Measurements from ENCODE around the gene PIP5K1B. TPM values are rescaled to one million over a fixed set of nuclear protein-coding genes. Genes with fewer than 3 reads are reported as not detected.

Gene PIP5K1B
- total RNA-seq, 1 experiment from 2014 or later = 2.5 TPM

DNA sequence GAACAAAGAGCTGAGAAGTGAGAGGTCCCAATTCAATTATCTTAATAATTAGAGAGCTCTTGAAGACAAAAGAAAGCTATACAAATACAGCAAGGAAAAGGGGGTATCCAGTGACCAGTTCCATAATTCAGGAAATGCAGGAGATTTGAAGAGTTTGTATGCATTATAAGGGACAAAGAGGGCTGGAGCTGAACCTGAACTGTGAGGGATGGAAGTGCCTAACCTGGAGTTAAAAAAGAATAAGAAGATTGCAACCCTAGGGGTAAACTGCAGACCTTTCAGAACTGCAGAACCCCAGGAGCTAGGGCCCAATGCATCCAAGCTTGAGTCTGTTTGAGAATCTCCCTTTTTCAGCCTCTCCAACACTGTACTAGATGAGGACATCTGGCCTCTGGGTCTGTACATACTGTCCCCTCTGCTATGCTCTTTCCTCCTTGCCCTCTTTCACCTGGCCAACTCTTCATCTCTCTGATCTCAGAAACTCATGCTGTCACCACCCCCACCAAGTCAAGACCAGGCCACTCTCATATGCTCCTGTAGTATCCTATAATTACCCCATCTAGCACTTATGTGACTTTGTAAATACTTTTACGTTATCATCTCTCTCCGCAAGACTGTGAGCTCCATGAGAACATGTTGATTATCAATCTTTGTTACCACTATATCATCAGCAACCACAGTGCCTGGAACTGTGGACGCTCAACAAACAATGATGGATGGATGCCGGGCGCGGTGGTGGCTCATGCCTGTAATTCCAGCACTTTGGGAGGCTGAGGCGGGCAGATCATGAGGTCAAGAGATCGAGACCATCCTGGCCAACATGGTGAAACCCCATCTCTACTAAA, 315.5 kb downstream of the PIP5K1B start:
- no peak overlapping the region for H3T11ph ChIP-seq (ENCODE audit: low read length)
- Mint-ChIP-seq H3K36me3 (ENCODE audit: insufficient read depth in 1 of 3, low read depth in 3 of 3) (no peaks in the 10 kb centered on the region), H3K27me3 (ENCODE audit: low read depth) (no peaks in the 10 kb centered on the region), H3K4me1 (peaks cover 29 to 48% of the 10 kb centered on the region in 2 experiments), H3K27ac (no peak overlapping the region), H3K9me3 (no peaks in the 10 kb centered on the region), H3K4me3 (no peak overlapping the region)
- H3K27me3 ChIP-seq (ENCODE audit: insufficient read depth, low read length) = no peaks in the 10 kb centered on the region
- H3K79me1 ChIP-seq (ENCODE audit: insufficient read depth, low read depth, low read length, poor library complexity, severe bottlenecking) = no peaks in the 10 kb centered on the region
- no peak for DNase-seq
- no peak overlapping the region for H3K4ac ChIP-seq (ENCODE audit: low read depth, low read length)
- H3K9ac ChIP-seq (ENCODE audit: extremely low read depth, insufficient read length, low read length) = no peak overlapping the region
- H3K27ac ChIP-seq (ENCODE audit: insufficient read length, low read depth, low read length) = no peak overlapping the region
- no peaks in the 10 kb centered on the region for H4K20me1 ChIP-seq (ENCODE audit: control insufficient read depth, insufficient read depth, insufficient read length)
- H3K4me1 ChIP-seq (ENCODE audit: insufficient read depth, low read length) = peaks cover 3% of the 10 kb centered on the region; the same call in 1 of the 2 replicates
- H2BK15ac ChIP-seq (ENCODE audit: low read depth, low read length) = no peak overlapping the region
- H2AFZ ChIP-seq (ENCODE audit: low read length) = no peak overlapping the region
- H2BK5ac ChIP-seq (ENCODE audit: insufficient read length, low read length) = no peak overlapping the region
- H4K5ac ChIP-seq (ENCODE audit: insufficient read length, low read depth, low read length) = no peak overlapping the region
- H2BK12ac ChIP-seq (ENCODE audit: insufficient read length, low read depth, low read length) = no peak overlapping the region
- WGBS (ENCODE audit: extremely low coverage, insufficient read length, low lambda C conversion rate) = no CpG with 5 or more reads among the region's 8 CpGs
- H3K14ac ChIP-seq (ENCODE audit: insufficient read depth, low read length) = no peak overlapping the region
- no peak overlapping the region for H2BK120ac ChIP-seq (ENCODE audit: low read depth, low read length, poor library complexity, severe bottlenecking)
- no peak overlapping the region for H4K91ac ChIP-seq (ENCODE audit: insufficient read length, low read depth, low read length)
- no peak overlapping the region for H2AK5ac ChIP-seq (ENCODE audit: insufficient read length, low read length)
- H3K9me3 ChIP-seq (ENCODE audit: control insufficient read depth, low read depth, low read length) = no peaks in the 10 kb centered on the region
- no peaks in the 10 kb centered on the region for H3K79me2 ChIP-seq (ENCODE audit: insufficient read depth, low read length)
- no peak overlapping the region for H3K18ac ChIP-seq (ENCODE audit: insufficient read length, low read depth, low read length)
- H3K4me2 ChIP-seq (ENCODE audit: insufficient read depth, insufficient read length, low read length) = no peak overlapping the region
- H2BK20ac ChIP-seq (ENCODE audit: low read depth, low read length, poor library complexity, severe bottlenecking) = no peak overlapping the region
- H3K23ac ChIP-seq (ENCODE audit: insufficient read length, low read depth, low read length) = no peak overlapping the region
- H4K8ac ChIP-seq (replicated peaks; ENCODE audit: insufficient read length, low read depth, low read length) = no peak overlapping the region
- H3K23me2 ChIP-seq (ENCODE audit: insufficient read length, low read depth, low read length, poor library complexity, severe bottlenecking) = no peaks in the 10 kb centered on the region
- H3K56ac ChIP-seq (ENCODE audit: insufficient read length, low read depth, low read length) = no peak overlapping the region
- TF ChIP-seq CTCF (conservative IDR thresholded peaks at IDR 0.05) = no peak
